ENCODE results near the gene GALNT15. TPM values are rescaled to one million over a fixed set of nuclear protein-coding genes. Genes with fewer than 3 reads are reported as not detected.

The GALNT15 gene
- total RNA-seq, 4 donors from 2014 or later, result 75.3 to 133 (median 84.5) TPM

DNA sequence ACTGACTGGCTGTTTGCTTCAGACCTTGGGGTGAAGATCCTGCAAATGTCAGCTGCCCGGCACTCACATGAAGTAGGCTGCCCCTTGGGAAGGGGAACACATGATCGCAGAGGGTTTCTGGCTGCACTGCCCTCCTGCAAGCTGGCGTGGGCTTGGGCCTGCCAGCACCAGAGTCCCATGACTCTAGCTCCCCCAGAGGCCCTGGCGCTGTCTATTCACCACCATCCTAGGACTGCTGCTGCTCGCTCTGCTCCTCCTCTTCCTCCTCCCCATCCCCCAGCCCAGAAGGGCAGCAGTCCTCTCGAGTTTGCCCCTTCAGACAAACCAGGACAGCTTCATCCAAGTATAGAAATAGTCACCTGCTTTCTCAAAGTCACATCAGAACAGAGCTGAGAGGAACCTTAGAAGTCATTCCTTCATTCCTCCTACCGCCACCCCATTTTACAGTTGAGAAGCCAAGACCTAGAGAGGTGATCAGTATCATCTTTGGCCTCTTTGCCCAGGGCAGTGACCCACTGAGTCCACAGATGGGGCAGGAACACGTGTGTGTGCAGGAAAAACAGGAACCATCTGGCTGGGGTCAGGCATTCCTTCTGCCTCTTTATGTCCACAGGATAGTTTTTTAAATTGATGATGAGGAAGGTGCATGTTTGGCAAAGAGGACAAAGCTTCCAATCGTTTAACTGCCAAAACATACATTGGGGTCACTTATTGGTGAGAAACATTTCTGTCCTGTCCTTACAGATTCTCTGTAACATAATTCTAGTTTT lies 77.0 kb downstream of the GALNT15 start:
- WGBS, 2 donors, result 67 to 69% methylated on average over 9 of the region's 9 CpGs
- no peak overlapping the region for H3K4me3 ChIP-seq (ENCODE audit: low read depth, poor library complexity, severe bottlenecking)
- no peak for DNase-seq (ENCODE audit: low spot score in 2 of 2)
- intact Hi-C loops (cut with DNase I; ENCODE audit: low total_unique reads), result loop anchor here (5.0 to 10.0 kb wide), 2 partner anchors 417 to 839 kb away; no protein-coding TSS in a partner anchor
- no peak for TF ChIP-seq POLR2A (IDR thresholded peaks at IDR 0.05)
- TF ChIP-seq, protein P1, sequence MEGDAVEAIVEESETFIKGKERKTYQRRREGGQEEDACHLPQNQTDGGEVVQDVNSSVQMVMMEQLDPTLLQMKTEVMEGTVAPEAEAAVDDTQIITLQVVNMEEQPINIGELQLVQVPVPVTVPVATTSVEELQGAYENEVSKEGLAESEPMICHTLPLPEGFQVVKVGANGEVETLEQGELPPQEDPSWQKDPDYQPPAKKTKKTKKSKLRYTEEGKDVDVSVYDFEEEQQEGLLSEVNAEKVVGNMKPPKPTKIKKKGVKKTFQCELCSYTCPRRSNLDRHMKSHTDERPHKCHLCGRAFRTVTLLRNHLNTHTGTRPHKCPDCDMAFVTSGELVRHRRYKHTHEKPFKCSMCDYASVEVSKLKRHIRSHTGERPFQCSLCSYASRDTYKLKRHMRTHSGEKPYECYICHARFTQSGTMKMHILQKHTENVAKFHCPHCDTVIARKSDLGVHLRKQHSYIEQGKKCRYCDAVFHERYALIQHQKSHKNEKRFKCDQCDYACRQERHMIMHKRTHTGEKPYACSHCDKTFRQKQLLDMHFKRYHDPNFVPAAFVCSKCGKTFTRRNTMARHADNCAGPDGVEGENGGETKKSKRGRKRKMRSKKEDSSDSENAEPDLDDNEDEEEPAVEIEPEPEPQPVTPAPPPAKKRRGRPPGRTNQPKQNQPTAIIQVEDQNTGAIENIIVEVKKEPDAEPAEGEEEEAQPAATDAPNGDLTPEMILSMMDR (IDR thresholded peaks at IDR 0.05), result no peak

DNA sequence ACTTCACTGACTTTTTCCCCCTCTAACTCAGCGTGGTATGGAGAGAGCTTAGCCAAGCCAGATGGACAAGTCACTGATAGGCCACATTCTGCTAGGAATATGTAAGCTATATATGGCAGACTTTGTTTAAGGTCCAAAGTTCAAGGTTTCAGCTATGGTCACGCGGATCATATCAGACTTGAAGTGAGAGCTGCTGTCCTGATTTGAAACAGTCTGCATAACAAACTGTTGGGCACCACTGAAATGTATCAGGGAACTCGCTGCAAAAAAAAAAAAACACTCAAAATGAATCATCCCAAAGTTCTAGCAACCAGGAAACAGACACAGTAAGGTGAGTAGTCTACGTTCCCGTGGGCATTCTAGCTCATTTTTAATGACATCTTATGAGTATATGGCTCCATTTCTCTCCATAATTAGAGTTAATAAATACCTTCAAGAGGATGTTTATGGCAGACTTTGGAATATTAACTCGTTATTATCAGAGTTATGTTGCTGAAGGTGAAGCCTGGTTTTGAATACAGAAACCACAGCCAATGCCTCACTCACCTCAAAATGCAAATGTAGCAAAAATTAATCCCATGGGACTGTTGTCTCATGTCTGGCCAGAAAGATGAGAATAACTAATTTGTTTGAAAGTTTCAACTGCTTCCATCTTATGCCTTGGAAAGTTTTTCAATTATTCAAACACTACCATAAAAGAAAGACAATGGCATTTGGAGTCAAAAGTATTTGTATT lies 77.9 kb downstream of the GALNT15 start:
- intact Hi-C loops (cut with DNase I; ENCODE audit: low total_unique reads), result loop anchor here (5.0 to 10.0 kb wide), 2 partner anchors 418 to 840 kb away; no protein-coding TSS in a partner anchor
- WGBS, 2 donors, result 69 to 74% methylated on average over 7 of the region's 7 CpGs
- DNase-seq (ENCODE audit: low spot score in 2 of 2), result no peak
- no peak overlapping the region for H3K4me3 ChIP-seq (ENCODE audit: low read depth, poor library complexity, severe bottlenecking)
- TF ChIP-seq POLR2A (IDR thresholded peaks at IDR 0.05), result no peak
- TF ChIP-seq, protein P1 (IDR thresholded peaks at IDR 0.05), result no peak

DNA sequence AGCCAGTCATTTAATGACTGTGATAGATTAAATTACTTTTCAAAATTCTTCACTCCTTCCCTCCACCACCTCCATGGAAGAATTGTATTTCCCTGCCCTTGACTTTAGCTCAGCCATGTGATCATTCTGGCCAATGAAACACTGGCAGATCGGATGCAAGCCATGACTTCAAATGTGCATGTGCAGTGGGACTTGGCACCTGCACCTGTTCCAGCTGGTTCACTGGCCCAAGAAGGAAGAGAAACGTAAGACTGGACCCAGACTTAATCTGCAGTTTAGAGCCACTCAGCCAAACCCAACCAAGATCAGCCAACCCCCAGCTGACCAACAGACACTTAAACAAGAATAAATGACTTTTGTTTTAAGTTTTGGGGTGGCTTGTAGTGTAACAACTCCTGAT lies 78.5 kb downstream of the GALNT15 start:
- 72 to 84% methylated on average over 2 of the region's 2 CpGs for WGBS, 2 donors
- TF ChIP-seq, protein P1 (IDR thresholded peaks at IDR 0.05), result no peak
- TF ChIP-seq POLR2A (IDR thresholded peaks at IDR 0.05), result no peak
- intact Hi-C loops (cut with DNase I; ENCODE audit: low total_unique reads), result loop anchor here (5.0 to 10.0 kb wide), 2 partner anchors 418 to 841 kb away; no protein-coding TSS in a partner anchor
- DNase-seq (ENCODE audit: low spot score in 2 of 2), result no peak
- H3K4me3 ChIP-seq (ENCODE audit: low read depth, poor library complexity, severe bottlenecking), result no peak overlapping the region

DNA sequence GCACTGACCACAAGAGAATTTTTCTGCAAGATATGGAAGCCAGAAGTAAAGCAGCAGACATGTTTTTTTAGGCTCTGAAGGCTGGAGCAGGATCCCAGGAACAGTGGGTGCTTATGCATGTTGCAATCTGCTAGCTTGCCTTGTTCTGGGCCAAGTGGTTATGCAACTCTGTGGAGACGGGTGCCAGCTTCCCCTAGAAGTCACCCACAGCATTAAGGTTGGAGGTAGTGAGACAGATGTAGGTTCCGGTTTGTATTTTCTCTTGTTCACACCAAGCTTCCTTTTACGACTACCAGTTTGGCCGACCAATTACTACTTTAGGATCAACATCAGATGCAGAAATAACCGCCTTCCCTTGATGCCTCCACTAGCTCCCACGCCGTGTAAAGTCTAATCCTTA lies 79.1 kb downstream of the GALNT15 start:
- TF ChIP-seq, protein P1 (IDR thresholded peaks at IDR 0.05), result no peak
- no peak for TF ChIP-seq POLR2A (IDR thresholded peaks at IDR 0.05)
- 70 to 82% methylated on average over 7 of the region's 7 CpGs for WGBS, 2 donors
- intact Hi-C loops (cut with DNase I; ENCODE audit: low total_unique reads), result loop anchor here (5.0 to 10.0 kb wide), 2 partner anchors 419 to 841 kb away; no protein-coding TSS in a partner anchor
- no peak overlapping the region for H3K4me3 ChIP-seq (ENCODE audit: low read depth, poor library complexity, severe bottlenecking)
- DNase-seq (ENCODE audit: low spot score in 2 of 2), result peak in 1 of 2 donors; percentile 58

DNA sequence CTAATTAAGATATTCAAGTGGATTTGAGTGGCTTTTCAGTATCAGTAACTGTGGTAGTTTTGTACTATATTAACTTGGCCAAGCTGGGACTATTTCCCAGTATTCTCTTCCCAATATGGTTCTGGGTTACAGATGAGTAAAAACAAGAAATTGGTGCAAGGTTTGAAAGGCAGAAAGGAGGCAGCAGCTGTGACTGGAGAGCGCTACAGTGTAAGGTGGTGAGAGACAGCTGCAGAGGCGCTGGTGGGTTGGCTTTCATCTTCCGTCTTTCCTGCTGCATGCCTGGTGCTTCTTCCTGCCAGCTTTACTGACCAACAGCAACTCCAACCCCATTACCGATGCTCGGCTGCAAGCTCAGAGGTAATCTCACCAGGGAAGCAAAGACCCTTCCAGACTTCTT lies 80.4 kb downstream of the GALNT15 start:
- 72 to 75% methylated on average over 5 of the region's 5 CpGs for WGBS, 2 donors
- intact Hi-C loops (cut with DNase I; ENCODE audit: low total_unique reads), result loop anchor here (5.0 to 10.0 kb wide), 2 partner anchors 420 to 843 kb away; no protein-coding TSS in a partner anchor
- DNase-seq (ENCODE audit: low spot score in 2 of 2), result no peak
- TF ChIP-seq, protein P1 (IDR thresholded peaks at IDR 0.05), result no peak
- no peak for TF ChIP-seq POLR2A (IDR thresholded peaks at IDR 0.05)
- no peak overlapping the region for H3K4me3 ChIP-seq (ENCODE audit: low read depth, poor library complexity, severe bottlenecking)
